GM13976 (cell line): Measurements from ENCODE around the gene OST4.

Experiments used
- DNase-seq: peaks from one replicate; pipeline ENCODE4 v3.0.0; 2012; ENCODE audit warnings: low spot score
- CTCF ChIP-seq: IDR thresholded peaks from 2 replicates; pipeline ENCODE4 v1.5.1; 2012; ENCODE audit warnings: borderline replicate concordance, mild to moderate bottlenecking; ENCODE audit not compliant: insufficient read depth; ENCODE audit errors: extremely low read depth, missing control alignments, control extremely low read depth
- in situ Hi-C: fragments of 300-500 bp; cut with MboI; formaldehyde crosslinking; loops from one replicate; pipeline ENCODE4 v1.12.0; 2022; ENCODE audit warnings: low sequenced_read_pairs, mixed read lengths, inconsistent platforms; ENCODE audit not compliant: unreplicated experiment

Gene OST4

DNA sequence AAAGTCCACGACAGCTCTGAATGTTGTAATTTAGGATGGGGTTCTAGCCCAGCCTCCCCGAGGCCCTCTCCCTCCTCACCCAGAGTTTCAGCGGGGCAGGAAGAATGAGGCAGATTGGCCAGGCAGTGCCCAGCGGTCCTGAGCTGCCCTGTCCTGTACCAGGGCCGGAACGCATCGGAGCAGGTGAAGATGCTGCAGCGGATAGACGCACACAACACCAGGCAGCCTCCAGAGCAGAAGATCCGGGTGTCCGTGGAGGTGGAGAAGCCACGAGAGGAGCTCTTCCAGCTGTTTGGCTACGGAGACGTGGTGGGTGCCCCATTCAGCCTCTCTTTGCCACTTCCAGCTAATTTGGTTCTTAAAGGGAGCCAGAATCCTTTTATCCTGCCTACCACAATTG is 25.9 kb upstream of the OST4 start:
- no peak for DNase-seq
- TF ChIP-seq CTCF = no peak
- in situ Hi-C loops = loop anchor here (10.0 kb wide), 1 partner anchor 97 kb away; no protein-coding TSS in a partner anchor

GRCh38 chr2:27096748-27097297 is 25.4 kb upstream of the OST4 start:
- no peak for DNase-seq
- no peak for TF ChIP-seq CTCF
- in situ Hi-C loops = loop anchor here (10.0 kb wide), 1 partner anchor 98 kb away; no protein-coding TSS in a partner anchor

DNA sequence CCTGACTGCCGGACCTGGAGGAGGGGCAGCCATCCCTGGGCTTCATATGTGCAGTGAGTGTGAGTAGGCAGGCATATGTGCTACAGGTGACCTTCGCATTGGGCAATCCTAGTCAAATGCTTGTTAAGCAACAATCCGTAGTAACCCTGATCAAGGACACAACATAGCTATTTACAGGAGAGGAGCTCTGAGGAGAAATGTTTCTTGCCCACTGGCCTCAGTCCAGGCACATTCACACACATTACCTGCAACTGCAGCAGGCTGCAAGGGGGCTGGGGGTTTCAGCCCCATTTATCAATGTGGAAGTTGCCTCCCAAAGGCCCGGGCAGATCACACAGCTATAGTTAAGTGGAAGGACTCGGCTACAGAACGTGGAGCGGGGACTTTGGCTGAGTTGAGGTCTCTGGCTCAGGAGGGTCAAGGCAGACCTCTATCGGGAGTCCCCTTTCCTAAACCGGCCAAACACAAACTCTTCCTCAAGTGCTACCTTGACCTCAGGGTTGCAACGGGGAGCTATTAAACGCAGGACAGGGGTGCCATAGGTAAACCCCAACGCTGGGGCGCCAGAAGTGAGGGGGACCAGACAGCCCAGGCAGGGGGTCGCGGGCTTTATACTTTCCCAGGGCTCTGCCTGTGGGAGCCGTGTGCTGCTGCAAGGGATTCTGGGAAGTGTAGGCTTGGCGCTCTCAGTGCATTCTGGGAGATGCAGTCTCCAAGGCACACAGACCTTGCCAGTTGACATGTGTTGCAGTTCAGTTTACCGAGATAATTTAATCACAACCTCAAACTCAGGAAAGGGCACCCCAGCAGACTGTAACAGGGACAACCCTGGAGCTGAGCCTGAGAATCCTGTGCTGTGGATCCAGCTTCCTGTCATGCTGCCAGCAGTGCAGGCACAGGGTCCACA is 24.5 kb upstream of the OST4 start:
- peak; percentile 86 for DNase-seq
- in situ Hi-C loops = loop anchor here (10.0 kb wide), 1 partner anchor 99 kb away; no protein-coding TSS in a partner anchor
- no peak for TF ChIP-seq CTCF

DNA sequence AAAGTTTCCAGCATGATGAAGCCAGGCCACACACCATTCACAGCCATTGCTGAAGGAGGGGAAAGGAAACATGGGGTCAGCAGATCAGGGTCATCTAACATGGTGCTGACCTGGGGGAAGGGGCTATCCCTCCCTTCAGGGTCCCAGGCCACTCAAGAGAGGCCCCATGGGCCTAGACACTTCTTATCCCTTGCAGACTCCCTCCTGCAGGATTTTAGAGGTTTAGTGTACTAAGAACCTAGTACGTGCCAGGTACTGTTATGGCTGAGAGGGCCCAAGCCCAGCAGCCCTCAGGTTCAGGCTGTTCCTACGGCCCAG is 23.9 kb upstream of the OST4 start:
- in situ Hi-C loops = loop anchor here (10.0 kb wide), 1 partner anchor 99 kb away; no protein-coding TSS in a partner anchor
- no peak for TF ChIP-seq CTCF
- no peak for DNase-seq

DNA sequence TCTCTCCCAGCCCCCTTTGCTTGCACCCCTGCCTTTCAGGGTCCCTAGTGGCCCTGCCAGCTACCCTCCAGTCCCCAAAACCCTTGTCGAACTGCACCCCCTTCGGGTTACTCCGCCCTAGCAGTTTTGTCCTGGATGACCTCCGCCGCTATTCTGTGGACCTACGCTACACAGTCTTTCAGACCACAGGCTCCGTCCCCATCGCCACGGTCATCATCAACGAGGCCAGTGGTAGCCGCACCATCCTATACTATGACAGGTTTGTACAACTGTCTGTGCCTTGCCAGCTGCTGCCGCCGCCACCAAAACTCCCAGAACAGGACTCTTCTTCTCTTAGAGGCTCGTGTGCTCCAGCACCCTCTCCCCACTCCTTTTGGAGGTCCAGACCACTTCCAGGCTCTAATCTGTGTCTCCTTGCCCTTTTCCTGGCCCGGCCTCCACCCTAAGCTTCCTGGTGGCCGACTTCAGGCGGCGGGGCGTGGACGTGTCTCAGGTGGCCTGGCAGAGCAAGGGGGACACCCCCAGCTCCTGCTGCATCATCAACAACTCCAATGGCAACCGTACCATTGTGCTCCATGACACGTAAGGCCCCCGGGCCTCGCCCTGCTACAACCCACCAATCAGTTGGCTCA is 23.0 kb upstream of the OST4 start:
- in situ Hi-C loops = loop anchor here (10.0 kb wide), 1 partner anchor 100 kb away; no protein-coding TSS in a partner anchor
- no peak for DNase-seq
- no peak for TF ChIP-seq CTCF
